ENCODE results near the gene KPTN. TPM values are rescaled to one million over a fixed set of nuclear protein-coding genes. Genes with fewer than 3 reads are reported as not detected.

The KPTN gene
- total RNA-seq, 1 experiment from 2014 or later: 23.8 TPM

DNA sequence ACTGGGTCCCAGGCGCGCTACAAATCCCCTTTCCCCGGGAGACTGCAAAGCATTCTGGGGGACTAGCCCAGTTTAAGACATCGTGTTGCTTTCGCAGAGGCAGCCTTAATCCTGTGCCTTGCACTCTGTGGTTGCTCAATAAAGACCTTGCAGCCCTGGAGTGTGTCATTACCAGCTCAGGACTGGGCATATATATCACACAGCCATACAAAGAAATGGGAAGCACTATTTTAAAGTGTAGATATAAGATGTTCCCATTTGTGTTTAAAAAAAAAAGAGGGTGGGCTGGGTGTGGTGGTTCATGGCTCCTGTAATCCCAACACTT, 19.8 kb upstream of the KPTN start:
- TF ChIP-seq FOSL1 (IDR thresholded peaks at IDR 0.05; ENCODE audit: low read depth) (no peak), EZH2 (IDR thresholded peaks at IDR 0.05) (no peak), POLR2AphosphoS5 (IDR thresholded peaks at IDR 0.05; ENCODE audit: low read depth, low read length) (no peak), CBX3 (IDR thresholded peaks at IDR 0.05; ENCODE audit: low read depth) (no peak), EGR1 (IDR thresholded peaks at IDR 0.05; ENCODE audit: low read depth) (no peak), ZFX (IDR thresholded peaks at IDR 0.05) (no peak), JUND (IDR thresholded peaks at IDR 0.05) (no peak)
- TF ChIP-seq, protein P1, sequence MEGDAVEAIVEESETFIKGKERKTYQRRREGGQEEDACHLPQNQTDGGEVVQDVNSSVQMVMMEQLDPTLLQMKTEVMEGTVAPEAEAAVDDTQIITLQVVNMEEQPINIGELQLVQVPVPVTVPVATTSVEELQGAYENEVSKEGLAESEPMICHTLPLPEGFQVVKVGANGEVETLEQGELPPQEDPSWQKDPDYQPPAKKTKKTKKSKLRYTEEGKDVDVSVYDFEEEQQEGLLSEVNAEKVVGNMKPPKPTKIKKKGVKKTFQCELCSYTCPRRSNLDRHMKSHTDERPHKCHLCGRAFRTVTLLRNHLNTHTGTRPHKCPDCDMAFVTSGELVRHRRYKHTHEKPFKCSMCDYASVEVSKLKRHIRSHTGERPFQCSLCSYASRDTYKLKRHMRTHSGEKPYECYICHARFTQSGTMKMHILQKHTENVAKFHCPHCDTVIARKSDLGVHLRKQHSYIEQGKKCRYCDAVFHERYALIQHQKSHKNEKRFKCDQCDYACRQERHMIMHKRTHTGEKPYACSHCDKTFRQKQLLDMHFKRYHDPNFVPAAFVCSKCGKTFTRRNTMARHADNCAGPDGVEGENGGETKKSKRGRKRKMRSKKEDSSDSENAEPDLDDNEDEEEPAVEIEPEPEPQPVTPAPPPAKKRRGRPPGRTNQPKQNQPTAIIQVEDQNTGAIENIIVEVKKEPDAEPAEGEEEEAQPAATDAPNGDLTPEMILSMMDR (IDR thresholded peaks at IDR 0.05 in 2 of 3, conservative IDR thresholded peaks at IDR 0.05 in 1 of 3; ENCODE audit: borderline replicate concordance in 1 of 3, insufficient read depth in 1 of 3, low read depth in 2 of 3, low read length in 2 of 3): no peak
- TF ChIP-seq, protein P2, sequence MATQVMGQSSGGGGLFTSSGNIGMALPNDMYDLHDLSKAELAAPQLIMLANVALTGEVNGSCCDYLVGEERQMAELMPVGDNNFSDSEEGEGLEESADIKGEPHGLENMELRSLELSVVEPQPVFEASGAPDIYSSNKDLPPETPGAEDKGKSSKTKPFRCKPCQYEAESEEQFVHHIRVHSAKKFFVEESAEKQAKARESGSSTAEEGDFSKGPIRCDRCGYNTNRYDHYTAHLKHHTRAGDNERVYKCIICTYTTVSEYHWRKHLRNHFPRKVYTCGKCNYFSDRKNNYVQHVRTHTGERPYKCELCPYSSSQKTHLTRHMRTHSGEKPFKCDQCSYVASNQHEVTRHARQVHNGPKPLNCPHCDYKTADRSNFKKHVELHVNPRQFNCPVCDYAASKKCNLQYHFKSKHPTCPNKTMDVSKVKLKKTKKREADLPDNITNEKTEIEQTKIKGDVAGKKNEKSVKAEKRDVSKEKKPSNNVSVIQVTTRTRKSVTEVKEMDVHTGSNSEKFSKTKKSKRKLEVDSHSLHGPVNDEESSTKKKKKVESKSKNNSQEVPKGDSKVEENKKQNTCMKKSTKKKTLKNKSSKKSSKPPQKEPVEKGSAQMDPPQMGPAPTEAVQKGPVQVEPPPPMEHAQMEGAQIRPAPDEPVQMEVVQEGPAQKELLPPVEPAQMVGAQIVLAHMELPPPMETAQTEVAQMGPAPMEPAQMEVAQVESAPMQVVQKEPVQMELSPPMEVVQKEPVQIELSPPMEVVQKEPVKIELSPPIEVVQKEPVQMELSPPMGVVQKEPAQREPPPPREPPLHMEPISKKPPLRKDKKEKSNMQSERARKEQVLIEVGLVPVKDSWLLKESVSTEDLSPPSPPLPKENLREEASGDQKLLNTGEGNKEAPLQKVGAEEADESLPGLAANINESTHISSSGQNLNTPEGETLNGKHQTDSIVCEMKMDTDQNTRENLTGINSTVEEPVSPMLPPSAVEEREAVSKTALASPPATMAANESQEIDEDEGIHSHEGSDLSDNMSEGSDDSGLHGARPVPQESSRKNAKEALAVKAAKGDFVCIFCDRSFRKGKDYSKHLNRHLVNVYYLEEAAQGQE (IDR thresholded peaks at IDR 0.05; ENCODE audit: low read depth): no peak
- Histone ChIP-seq H3K79me2 (ENCODE audit: insufficient read depth, low read length) (peaks cover 18% of the 10 kb centered on the region; the same call in 1 of the 2 replicates), H3K4me1 (ENCODE audit: control insufficient read depth in 1 of 2, insufficient read depth in 2 of 2, low read length in 2 of 2) (no peaks in the 10 kb centered on the region), H3K9me2 (ENCODE audit: insufficient read depth) (no peaks in the 10 kb centered on the region), H4K20me1 (ENCODE audit: insufficient read depth) (no peaks in the 10 kb centered on the region), H2AFZ (ENCODE audit: low read depth, low read length, poor library complexity, severe bottlenecking) (no peak overlapping the region), H3K9ac (ENCODE audit: low read length) (no peak overlapping the region), H3K4me3 (replicated peaks in 1 of 2; ENCODE audit: low read depth in 1 of 2, low read length in 2 of 2) (no peak overlapping the region), H3K27me3 (ENCODE audit: insufficient read depth, low read length) (no peaks in the 10 kb centered on the region), H3K9me3 (ENCODE audit: control insufficient read depth in 1 of 2, insufficient read depth in 1 of 2, low read depth in 1 of 2, low read length in 2 of 2) (no peaks in the 10 kb centered on the region), H3K36me3 (ENCODE audit: control insufficient read depth in 1 of 2, insufficient read depth in 2 of 2, low read length in 2 of 2) (no peaks in the 10 kb centered on the region), H3K4me2 (ENCODE audit: low read length) (no peak overlapping the region), H3K27ac (ENCODE audit: low read depth, low read length) (no peak overlapping the region)
- BruUV-seq (replicated peaks): no TSS peak
- POLR2A ChIA-PET: interaction anchor here (0.6 kb wide), 1 partner anchor 11 kb away, joined by 3 read pairs; the partner anchor contains the start of gene NAPA
- ATAC-seq: no peak
- RAD21 ChIA-PET (ENCODE audit: low non-redundant PET in 1 of 2, low total read pairs in 2 of 2, uncharacterized antibody in 2 of 2, unreplicated experiment in 2 of 2): no interaction called here
- intact Hi-C loops (cut with micrococcal nuclease): no loop called here
- CTCF ChIA-PET: interaction anchor here (0.7 kb wide), 1 partner anchor 68 kb away, joined by 3 read pairs; no protein-coding TSS in a partner anchor
- no peak for DNase-seq (ENCODE audit: low read depth, low spot score)

Measured in HCT116 (cell line).